Measurements from ENCODE around the gene MTHFD1L.

Gene MTHFD1L

GRCh38 chr6:150899231-150899630 is 33.7 kb downstream of the MTHFD1L start:
- DNase-seq: no peak

GRCh38 chr6:150900049-150900448 is 34.5 kb downstream of the MTHFD1L start:
- no peak for DNase-seq

- DNase-seq: no peak
Measured at GRCh38 chr6:150902142-150902776, 36.8 kb downstream of the MTHFD1L start.

GRCh38 chr6:150905769-150906168 is 40.3 kb downstream of the MTHFD1L start:
- DNase-seq: no peak

- DNase-seq: no peak
Measured at GRCh38 chr6:150906641-150907326, 41.3 kb downstream of the MTHFD1L start.

GRCh38 chr6:150907383-150907782 is 41.9 kb downstream of the MTHFD1L start:
- no peak for DNase-seq

GRCh38 chr6:150908901-150909300 is 43.4 kb downstream of the MTHFD1L start:
- no peak for DNase-seq

GRCh38 chr6:150910561-150910960 is 45.1 kb downstream of the MTHFD1L start:
- DNase-seq: no peak

GRCh38 chr6:150914372-150914771 is 48.9 kb downstream of the MTHFD1L start:
- DNase-seq: no peak

GRCh38 chr6:150915131-150915879 is 49.8 kb downstream of the MTHFD1L start:
- DNase-seq: no peak

GRCh38 chr6:150915880-150916265 is 50.4 kb downstream of the MTHFD1L start:
- DNase-seq: no peak

GRCh38 chr6:150919938-150920337 is 54.4 kb downstream of the MTHFD1L start:
- no peak for DNase-seq

- no peak for DNase-seq
Measured at GRCh38 chr6:150922137-150922536, 56.6 kb downstream of the MTHFD1L start.

- no peak for DNase-seq
Measured at GRCh38 chr6:150924808-150925589, 59.5 kb downstream of the MTHFD1L start.

GRCh38 chr6:150925590-150925928 is 60.1 kb downstream of the MTHFD1L start:
- DNase-seq: no peak

- no peak for DNase-seq
Measured at GRCh38 chr6:150925976-150926375, 60.5 kb downstream of the MTHFD1L start.

- no peak for DNase-seq
Measured at GRCh38 chr6:150928882-150929281, 63.4 kb downstream of the MTHFD1L start.

- no peak for DNase-seq
Measured at GRCh38 chr6:150929416-150929815, 63.9 kb downstream of the MTHFD1L start.

GRCh38 chr6:150930841-150931240 is 65.3 kb downstream of the MTHFD1L start:
- DNase-seq: no peak

GRCh38 chr6:150931405-150931804 is 65.9 kb downstream of the MTHFD1L start:
- no peak for DNase-seq

- no peak for DNase-seq
Measured at GRCh38 chr6:150932996-150933395, 67.5 kb downstream of the MTHFD1L start.

GRCh38 chr6:150934380-150934779 is 68.9 kb downstream of the MTHFD1L start:
- DNase-seq: no peak

GRCh38 chr6:150936021-150936555 is 70.6 kb downstream of the MTHFD1L start:
- no peak for DNase-seq

All from activated CD4-positive, alpha-beta T cell treated with anti-CD3 and anti-CD28 coated beads for 4 hours (primary cell).